Heart left ventricle (tissue), 16 donors: ENCODE measurements around the gene CDK6. TPM values are rescaled to one million over a fixed set of nuclear protein-coding genes. Genes with fewer than 3 reads are reported as not detected.
A peak's percentile ranks its signal among the peaks of the same experiment; 100 is the strongest.

Source experiments
- ATAC-seq, 4 donors: fragments of 200-7000 bp; cut with Tn5 transposase; one replicate each; pipeline ENCODE4 v1.9.1; 2020 to 2022; ENCODE audit warnings: moderate library complexity in 4 of 4, mild to moderate bottlenecking in 3 of 4, moderate number of reproducible peaks in 1 of 4
- DNase-seq, 5 donors: peaks; one replicate each; pipeline ENCODE4 v3.0.0-alpha.2; 2020
- H3K27ac ChIP-seq, 12 donors: fragments of 200-600 bp; sonication (generic) in 4 of 12; one replicate each; pipeline versions ENCODE4 v1.5.0 to v1.8.0; 2016 to 2022; ENCODE audit warnings: mild to moderate bottlenecking in 2 of 12
- H3K27me3 ChIP-seq, 9 donors: fragments of 200-600 bp; sonication (generic) in 2 of 9; one replicate each; pipeline versions ENCODE4 v1.5.1 to v1.8.0; 2016 to 2022; ENCODE audit warnings: mild to moderate bottlenecking in 3 of 9
- H3K36me3 ChIP-seq, 9 donors: fragments of 200-600 bp; sonication (generic) in 2 of 9; one replicate each; pipeline versions ENCODE4 v1.5.0 to v1.8.0; 2018 to 2022; ENCODE audit warnings: mild to moderate bottlenecking in 2 of 9
- H3K4me1 ChIP-seq, 12 donors: fragments of 200-600 bp; sonication (generic) in 4 of 12; one replicate each; pipeline versions ENCODE4 v1.5.0 to v1.8.0; 2016 to 2022; ENCODE audit warnings: mild to moderate bottlenecking in 3 of 12
- H3K4me3 ChIP-seq, 12 donors: fragments of 200-600 bp; sonication (generic) in 4 of 12; one replicate each; pipeline versions ENCODE4 v1.5.0 to v1.8.0; 2017 to 2022; ENCODE audit warnings: mild to moderate bottlenecking in 9 of 12, moderate library complexity in 4 of 12
- H3K9me3 ChIP-seq, 12 donors: fragments of 200-600 bp; sonication (generic) in 4 of 12; one replicate each; pipeline versions ENCODE4 v1.5.0 to v1.8.0; 2016 to 2022; ENCODE audit warnings: mild to moderate bottlenecking in 1 of 12
- POLR2A ChIP-seq, 2 donors: fragments of 450-650 bp; IDR thresholded peaks; one replicate each; pipeline ENCODE4 v1.6.1; 2017; ENCODE audit warnings: antibody characterized with exemption in 2 of 2, mild to moderate bottlenecking in 2 of 2, moderate library complexity in 2 of 2
- WGBS, 4 donors: extraction: QIAGEN DNeasy Blood & Tissue Kit in 2 of 4; methylation state at CpG; one replicate each; pipeline versions ENCODE4 v1.1.5 to v1.1.7; 2013 to 2018; 5-methylcytosine and 5-hydroxymethylcytosine counted together
- intact Hi-C, 10 donors: fragments of 100-400 bp; cut with DNase I; formaldehyde crosslinking; loops; one replicate each; pipeline versions ENCODE4 v1.11.1 to v1.14.2; 2022
- polyA plus RNA-seq, 2 donors: library from polyadenylated mRNA; stranded (reverse); fragments of 200-250 nt; gene quantifications; one replicate each; pipeline ENCODE4 v1.2.3, GENCODE V29; 2013
- total RNA-seq, 9 donors: library from RNA; depleted of rRNA in 2 of 9; stranded (reverse); fragments of >200 nt in 2 of 9; fragmentation: NEBNext Ultra II Directional in 3 of 9; extraction: Animal tissue kit (Norgen Biotek cat#: 25700) in 3 of 9; gene quantifications; one replicate each; pipeline versions ENCODE4 v1.1.0 to v1.2.4, GENCODE V29; 2016 to 2023
- TF ChIP-seq, protein P1 (sequence below), 12 donors: fragments of 200-600 bp; sonication (generic) in 4 of 12; IDR thresholded peaks; one replicate each; pipeline versions ENCODE4 v1.5.0 to v1.8.0; 2018 to 2022; ENCODE audit warnings: antibody characterized with exemption in 12 of 12, mild to moderate bottlenecking in 5 of 12
- donor health status: ischemic (EF 13 %, LVEDD 7.1; RV severe dilation, severe dysfunction).
- donor health status: healthy with polysubstance abuse.
- donor health status: DM: no; HTN: yes; CAD: no.
- donor health status: DM: no; HTN: no; CAD: no.
- donor health status: ischemic (EF 25% LVEDD 6.9; RV normal size, moderate dysfunction).
- donor health status: ischemic (EF 25% LVEDD 5.7; RV mildly dilated, moderate dysfunction).
- donor health status: healthy.
- donor health status: DM: yes; HTN: yes; CAD: no.
- donor health status: ischemic (EF 35%, LVEDD 5.7; RV mildly dilated, moderate dysfunction).
- donor health status: nonischemic (EF 11% LVEDD 7.7; RV severe dilation, severe dysfunction).
- donor health status: DM: yes; HTN: yes; CAD: no.
- donor health status: PGD.
- donor health status: ischemic (EF 29% LVEDD 5.4; RV normal size, mild dysfunction).
- donor health status: nonischemic (EF 23%, LVEDD 6.1; RV moderate dilation, normal function).

CDK6 gene
- total and polyA plus RNA-seq, 11 donors: 2.2 to 40.5 (median 18.7) TPM

DNA sequence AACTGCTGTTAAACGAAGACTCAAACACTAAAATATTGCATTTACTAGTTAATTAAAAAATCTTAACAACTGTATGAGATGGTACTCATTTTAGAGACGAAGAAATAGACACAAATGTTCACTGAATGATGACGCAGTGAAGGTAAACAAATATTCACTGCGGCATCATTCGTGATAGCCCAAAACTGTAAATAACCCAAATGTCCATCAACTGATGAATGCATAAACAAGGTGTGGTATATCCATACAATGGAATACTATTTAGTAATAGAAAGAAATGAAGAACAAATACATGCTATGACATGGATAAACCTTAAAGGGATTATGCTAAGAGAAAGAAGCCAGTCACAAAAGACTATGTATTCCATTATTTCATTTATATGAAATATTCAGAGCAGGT is 51.4 kb downstream of the CDK6 start:
- no peak for ATAC-seq
- DNase-seq: no peak
- Histone ChIP-seq H3K27ac (no peak overlapping the region), H3K9me3 (peaks cover 0 to 17% (median 6%) of the 10 kb centered on the region in 12 donors), H3K36me3 (no peaks in the 10 kb centered on the region), H3K4me3 (no peak overlapping the region), H3K27me3 (no peaks in the 10 kb centered on the region), H3K4me1 (peaks cover 0 to 53% (median 37%) of the 10 kb centered on the region in 12 donors)
- intact Hi-C loops: loop anchor here in 6 of 10 donors (5.0 to 10.0 kb wide), 6 partner anchors 47 to 88 kb away; partner anchors contain the start of gene CDK6 (in 2 of the 6)
- 95 to 99% (median 98%) methylated on average over 5 of the region's 5 CpGs for WGBS, 4 donors
- TF ChIP-seq, protein P1, sequence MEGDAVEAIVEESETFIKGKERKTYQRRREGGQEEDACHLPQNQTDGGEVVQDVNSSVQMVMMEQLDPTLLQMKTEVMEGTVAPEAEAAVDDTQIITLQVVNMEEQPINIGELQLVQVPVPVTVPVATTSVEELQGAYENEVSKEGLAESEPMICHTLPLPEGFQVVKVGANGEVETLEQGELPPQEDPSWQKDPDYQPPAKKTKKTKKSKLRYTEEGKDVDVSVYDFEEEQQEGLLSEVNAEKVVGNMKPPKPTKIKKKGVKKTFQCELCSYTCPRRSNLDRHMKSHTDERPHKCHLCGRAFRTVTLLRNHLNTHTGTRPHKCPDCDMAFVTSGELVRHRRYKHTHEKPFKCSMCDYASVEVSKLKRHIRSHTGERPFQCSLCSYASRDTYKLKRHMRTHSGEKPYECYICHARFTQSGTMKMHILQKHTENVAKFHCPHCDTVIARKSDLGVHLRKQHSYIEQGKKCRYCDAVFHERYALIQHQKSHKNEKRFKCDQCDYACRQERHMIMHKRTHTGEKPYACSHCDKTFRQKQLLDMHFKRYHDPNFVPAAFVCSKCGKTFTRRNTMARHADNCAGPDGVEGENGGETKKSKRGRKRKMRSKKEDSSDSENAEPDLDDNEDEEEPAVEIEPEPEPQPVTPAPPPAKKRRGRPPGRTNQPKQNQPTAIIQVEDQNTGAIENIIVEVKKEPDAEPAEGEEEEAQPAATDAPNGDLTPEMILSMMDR (IDR thresholded peaks at IDR 0.05): no peak
- TF ChIP-seq POLR2A (IDR thresholded peaks at IDR 0.05): no peak

DNA sequence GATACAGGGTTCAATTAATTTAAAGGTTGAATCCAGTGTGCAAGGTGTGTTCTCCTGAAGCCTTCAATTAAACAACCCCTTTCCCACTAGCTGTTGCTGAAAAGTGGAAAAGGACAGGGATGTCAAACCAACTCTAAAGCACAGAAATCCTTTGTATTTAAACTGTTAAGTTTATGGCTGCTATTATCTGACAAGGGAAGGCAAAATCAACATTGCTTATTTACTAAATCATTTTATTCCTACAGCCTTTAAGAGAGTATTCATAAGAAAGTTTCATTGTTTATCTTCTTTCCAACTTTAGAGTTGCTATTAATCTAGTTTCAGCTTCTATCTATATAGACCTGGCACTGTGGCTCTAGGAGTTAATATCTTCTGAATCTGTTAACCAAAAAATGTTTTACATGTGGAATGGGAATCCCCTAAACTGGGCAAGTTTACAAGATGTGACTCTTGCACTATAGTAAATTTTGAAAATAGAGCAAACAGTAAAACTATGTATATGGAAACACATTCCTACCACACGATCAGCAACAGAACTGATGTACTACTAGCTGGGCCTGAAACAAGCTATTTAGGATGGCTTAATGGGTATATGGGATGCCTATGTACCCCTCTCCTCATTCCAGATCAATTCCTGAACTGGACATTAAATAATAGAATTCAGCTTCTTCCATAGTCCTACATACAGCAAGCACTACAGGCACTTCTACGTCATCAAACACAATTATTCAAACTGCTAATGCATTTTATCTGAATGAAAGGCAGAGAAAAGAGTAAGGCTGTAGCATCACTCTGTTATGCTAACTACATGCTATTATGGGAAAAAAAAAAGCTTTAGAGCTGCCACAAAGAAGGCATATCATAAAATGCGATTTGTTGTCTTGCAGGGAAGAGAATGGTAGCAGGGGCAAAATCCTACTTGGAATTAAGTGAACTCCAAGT is 52.8 kb downstream of the CDK6 start:
- H3K4me3 ChIP-seq: no peak overlapping the region
- ATAC-seq (no peak), DNase-seq (no peak)
- H3K36me3 ChIP-seq: no peaks in the 10 kb centered on the region
- 88 to 93% (median 91%) methylated on average over 3 of the region's 3 CpGs for WGBS, 4 donors
- intact Hi-C loops: loop anchor here in 6 of 10 donors (5.0 to 10.0 kb wide), 6 partner anchors 49 to 86 kb away; partner anchors contain the start of gene CDK6 (in 2 of the 6)
- TF ChIP-seq, protein P1 (IDR thresholded peaks at IDR 0.05): no peak
- no peak for TF ChIP-seq POLR2A (IDR thresholded peaks at IDR 0.05)
- H3K27ac ChIP-seq: peak overlapping the region in 1 of 12 donors; percentile 5
- peaks cover 0 to 9% (median 2%) of the 10 kb centered on the region in 12 donors for H3K9me3 ChIP-seq
- H3K4me1 ChIP-seq: peaks cover 0 to 64% (median 44%) of the 10 kb centered on the region in 12 donors
- no peaks in the 10 kb centered on the region for H3K27me3 ChIP-seq

- peak in 1 of 4 donors; percentile 11 for ATAC-seq
- Histone ChIP-seq H3K27ac (peak overlapping the region in 1 of 12 donors; percentile 5), H3K36me3 (no peaks in the 10 kb centered on the region), H3K27me3 (no peaks in the 10 kb centered on the region), H3K4me3 (no peak overlapping the region), H3K4me1 (peaks cover 0 to 69% (median 45%) of the 10 kb centered on the region in 12 donors), H3K9me3 (peaks cover 0 to 2% (median 0%) of the 10 kb centered on the region in 12 donors)
- WGBS, 4 donors: 44 to 54% (median 48%) methylated on average over 3 of the region's 3 CpGs
- DNase-seq: no peak
- TF ChIP-seq, protein P1 (IDR thresholded peaks at IDR 0.05): no peak
- TF ChIP-seq POLR2A (IDR thresholded peaks at IDR 0.05): no peak
- intact Hi-C loops: loop anchor here in 6 of 10 donors (5.0 to 10.0 kb wide), 6 partner anchors 49 to 86 kb away; partner anchors contain the start of gene CDK6 (in 2 of the 6)
Observed at GRCh38 chr7:92782855-92783254, 53.5 kb downstream of the CDK6 start.

DNA sequence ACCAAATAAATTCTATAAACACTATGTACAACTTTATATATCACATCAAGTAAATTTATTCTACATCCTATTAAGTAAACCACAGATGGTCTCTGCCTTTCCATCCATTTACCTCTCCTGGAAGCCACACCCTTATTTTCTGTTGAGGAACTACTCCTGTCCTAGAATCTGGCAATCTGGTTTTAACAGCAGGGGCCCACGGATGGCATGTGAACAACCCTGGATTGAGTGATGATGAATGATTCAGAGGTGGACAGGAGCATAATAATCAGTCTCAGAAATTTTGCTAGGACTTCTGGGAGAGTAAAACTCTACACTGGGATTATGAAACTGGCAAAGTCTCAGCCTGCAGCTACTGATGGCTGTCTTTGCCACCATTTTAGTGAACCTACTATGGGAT is 54.1 kb downstream of the CDK6 start:
- intact Hi-C loops: loop anchor here in 6 of 10 donors (5.0 to 10.0 kb wide), 6 partner anchors 50 to 85 kb away; partner anchors contain the start of gene CDK6 (in 2 of the 6)
- H3K9me3 ChIP-seq: no peaks in the 10 kb centered on the region
- H3K4me3 ChIP-seq: no peak overlapping the region
- no peaks in the 10 kb centered on the region for H3K36me3 ChIP-seq
- DNase-seq (no peak), ATAC-seq (no peak)
- H3K27ac ChIP-seq: peak overlapping the region in 7 of 12 donors; percentile 1 to 49 (median 31)
- H3K27me3 ChIP-seq: no peaks in the 10 kb centered on the region
- H3K4me1 ChIP-seq: peaks cover 0 to 69% (median 45%) of the 10 kb centered on the region in 12 donors
- TF ChIP-seq, protein P1 (IDR thresholded peaks at IDR 0.05): no peak
- TF ChIP-seq POLR2A (IDR thresholded peaks at IDR 0.05): no peak
- WGBS, 4 donors: 48 to 53% (median 50%) methylated on average over 1 of the region's 1 CpG
